ENCODE measurements around the gene DHX34.

DNA sequence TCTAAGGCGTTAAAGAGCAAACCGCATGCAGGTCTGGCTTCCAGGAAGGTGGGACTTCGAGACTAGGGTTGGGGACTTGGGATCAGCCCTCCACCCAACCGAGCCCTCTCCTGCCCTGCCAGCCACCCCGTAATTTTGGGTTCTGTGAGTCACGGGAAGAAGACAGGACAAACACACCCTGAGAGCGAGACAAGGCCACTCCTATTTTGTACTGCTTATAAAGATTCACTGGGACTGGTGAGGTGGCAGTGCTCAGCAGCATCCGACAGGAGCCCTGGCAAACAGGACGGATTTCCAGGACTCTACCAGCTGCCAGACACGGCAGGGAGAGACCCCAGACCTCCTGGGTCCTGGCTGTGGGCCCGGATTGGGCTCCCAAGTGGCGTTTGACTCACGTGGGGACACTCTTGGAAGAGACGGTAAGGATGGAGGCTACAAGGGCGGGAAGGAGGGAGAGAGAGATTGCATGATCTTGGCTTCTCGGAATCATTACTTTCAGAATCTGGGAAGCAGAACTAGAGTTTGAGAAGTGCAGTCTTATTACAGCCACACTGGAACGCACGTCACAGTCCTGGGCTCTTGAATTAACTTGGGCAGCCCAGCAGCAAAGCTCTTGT, 17.1 kb upstream of the DHX34 start, which contains the start of gene C5AR2:
- TF ChIP-seq CTCF (IDR thresholded peaks at IDR 0.05; ENCODE audit: low read depth, low read length), result no peak
- TF ChIP-seq EZH2phosphoT487 (IDR thresholded peaks at IDR 0.05; ENCODE audit: low read depth), result no peak
